ENCODE data around the gene RAD23B.
A peak's percentile ranks its signal among the peaks of the same experiment; 100 is the strongest.

Gene RAD23B

DNA sequence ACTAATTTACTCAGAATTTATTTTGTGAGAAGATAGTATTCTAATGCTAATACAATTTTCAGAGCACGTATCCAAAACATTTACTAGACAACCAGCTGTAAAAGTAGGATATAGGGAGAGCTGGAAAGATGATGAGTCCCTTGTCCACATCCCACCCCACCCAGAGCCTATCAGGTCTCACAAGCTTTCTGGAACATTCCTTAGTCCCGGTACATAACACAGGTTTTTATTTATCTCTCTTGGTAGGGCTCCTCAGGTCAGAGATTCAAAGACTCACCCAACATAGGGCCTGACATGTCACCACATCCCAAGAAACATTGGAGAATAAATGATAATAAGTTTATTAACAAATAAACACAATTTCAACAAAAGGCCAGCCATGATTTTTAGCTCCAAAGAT lies 13.8 kb upstream of the RAD23B start:
- DNase-seq (ENCODE audit: low spot score), result no peak

DNA sequence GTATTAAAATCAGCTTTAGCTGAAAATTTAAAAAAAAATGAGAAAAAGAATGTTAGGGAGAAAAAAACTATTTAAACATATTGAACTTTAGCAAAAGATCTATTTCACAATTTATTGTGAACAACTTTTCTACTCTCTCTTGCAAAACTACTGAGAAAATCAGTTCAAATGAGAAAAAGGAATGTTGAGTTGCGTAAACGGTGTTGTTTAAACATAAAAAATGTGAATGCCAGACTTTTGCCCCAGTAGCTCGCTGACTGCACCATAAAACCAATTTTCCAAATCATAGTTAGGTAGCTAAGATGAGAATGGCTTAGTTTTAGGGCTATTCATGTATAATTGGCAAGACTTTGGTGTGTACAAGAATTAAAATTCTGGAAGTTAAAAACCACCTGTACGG lies 13.4 kb upstream of the RAD23B start:
- DNase-seq (ENCODE audit: low spot score), result no peak

DNA sequence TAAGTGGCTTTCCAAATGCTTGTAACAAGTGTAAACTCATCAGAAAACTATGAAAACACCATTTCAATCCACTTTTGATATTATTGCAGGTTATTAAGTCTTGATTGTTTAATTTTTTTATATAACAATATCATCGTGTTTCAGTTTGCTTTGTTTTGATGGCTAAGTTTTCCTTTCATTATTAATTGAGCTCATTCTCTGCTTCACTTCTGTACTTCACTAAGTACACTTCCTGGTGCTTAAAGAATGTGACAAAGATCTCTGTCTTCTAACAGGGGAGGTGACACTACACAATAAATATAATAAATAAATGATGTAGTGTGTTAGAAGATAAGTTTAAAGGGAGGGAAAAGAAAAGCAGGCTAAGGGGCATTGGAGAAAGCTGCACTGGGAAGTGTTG lies 13.0 kb upstream of the RAD23B start:
- no peak for DNase-seq (ENCODE audit: low spot score)

DNA sequence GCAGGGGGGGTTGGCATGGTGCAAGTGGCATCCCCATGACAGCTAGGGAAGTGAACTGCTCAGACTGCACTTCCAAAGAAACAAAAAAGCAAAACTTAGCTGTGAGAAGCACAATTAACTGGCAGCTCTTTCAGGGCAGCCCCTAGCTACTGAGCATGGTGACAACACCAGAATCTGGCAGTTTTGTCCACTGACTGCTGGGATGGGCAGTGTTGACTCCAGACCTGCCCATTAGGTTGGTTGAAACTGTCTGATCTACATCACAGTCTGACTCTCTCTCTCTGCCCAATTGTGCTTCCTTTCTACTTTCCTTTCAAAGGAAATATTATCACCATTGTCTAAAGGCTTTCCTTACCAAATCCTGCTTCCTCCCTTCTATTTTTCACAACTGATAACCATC lies 12.5 kb upstream of the RAD23B start:
- DNase-seq (ENCODE audit: low spot score), result no peak

DNA sequence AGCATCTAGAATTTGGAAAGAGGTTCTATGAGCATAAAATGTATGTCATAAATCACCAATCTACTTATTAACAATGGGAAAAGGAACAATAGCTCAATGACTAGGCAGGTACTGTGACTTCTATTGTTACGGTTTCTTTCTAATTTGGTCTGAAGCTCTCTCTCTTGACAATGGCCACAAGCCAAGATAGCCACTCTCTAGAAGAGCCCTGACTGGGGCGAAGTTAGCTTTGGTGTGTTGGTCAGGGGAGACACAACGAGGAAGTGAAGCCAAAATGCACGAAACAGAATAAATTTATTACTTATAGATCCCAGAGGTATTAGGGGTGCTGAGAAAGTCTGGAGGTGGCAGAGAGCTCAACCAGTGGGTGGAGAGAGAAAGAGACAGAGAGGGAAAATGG lies 9.4 kb upstream of the RAD23B start:
- DNase-seq (ENCODE audit: low spot score), result no peak

DNA sequence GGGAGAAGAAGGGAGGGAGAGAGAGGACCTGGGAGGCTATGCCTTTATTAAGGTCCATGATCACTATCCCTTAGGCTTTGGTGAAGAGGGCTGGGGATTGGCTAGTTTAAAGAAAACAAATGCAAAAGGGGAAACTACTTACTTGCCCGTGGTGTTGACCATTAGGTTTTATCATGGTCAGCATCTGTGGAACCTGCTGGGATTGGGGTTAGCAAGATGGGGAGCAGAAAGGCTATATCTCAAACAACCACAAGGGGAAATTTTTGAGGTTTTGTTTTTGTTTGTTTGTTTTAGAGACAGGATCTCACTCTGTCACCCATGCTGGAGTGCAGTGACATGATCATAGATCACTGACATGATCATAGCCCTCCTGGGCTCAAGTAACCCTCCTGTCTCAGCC lies 9.0 kb upstream of the RAD23B start:
- DNase-seq (ENCODE audit: low spot score), result no peak

DNA sequence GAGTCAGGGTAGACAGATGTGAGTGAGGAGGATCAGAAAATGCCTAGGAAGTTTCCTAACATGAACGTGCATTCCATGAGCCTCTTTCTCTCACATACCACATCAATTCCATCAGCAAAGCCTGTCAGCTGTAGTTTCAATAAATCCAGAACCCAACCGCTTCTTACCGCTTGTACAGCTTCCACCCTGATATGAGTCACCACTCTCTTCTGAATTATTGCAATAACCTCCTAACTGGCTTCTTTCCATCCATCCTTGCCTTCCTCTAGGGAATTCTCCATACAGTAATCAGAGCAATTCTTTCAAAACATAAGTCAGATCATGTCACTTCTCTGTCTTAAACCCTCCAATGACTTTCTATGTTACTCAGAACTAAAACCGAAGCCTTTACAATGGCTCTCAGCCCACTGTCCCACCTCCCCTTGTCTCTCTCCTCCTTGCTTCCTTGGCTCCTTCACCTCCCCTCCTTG lies 8.1 kb upstream of the RAD23B start:
- no peak for DNase-seq (ENCODE audit: low spot score)

DNA sequence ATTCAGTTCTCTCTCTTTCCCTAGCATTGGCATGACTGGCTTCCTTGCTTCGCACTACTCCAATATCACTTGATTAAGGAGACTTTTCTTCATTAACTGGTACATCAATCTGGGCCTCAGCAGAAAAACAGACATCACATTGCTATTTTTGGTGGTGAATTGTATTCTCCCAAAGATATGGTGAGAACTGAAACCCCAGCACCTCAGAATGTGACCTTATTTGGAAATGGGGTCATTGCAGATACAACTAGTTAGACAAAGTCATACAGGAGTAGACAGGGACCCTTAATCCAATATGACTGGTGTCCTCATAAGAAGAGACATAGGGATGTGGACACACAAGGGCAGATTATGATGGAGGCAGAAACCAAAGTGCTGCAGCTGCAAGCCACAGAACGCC lies 7.5 kb upstream of the RAD23B start:
- DNase-seq (ENCODE audit: low spot score), result no peak

DNA sequence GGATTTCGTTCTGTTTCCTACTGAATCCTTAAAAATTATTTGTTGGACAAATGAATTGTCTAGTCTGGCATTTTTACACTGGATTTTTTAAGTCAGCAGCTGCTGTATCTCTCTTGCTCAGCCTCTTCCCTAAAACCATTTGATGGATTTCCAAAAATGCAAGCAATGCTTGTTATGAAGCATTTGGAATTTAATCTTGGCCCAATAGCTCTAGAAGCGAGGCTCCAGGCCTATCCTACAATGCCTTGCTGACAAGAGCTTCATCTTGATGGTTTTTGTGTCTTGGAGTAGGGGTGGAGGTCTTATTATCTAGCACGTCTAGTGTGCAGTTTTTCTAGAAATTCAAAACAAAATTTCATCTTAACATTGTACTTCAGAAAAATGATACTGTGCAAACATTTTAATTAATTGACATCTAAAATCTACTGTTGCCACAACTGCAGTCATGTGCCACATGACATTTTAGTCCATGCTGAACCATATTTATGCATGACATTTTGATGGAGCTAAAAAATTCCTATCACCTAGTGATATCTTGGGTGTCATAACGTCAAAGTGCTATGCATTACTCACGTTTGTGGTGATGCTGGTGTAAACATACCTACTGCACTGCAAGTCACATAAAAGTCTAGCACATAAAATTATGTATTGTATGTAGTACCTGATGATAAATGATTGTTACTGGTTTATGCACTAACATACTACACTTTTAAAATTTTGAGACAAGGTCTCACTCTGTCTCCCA lies 5.9 kb upstream of the RAD23B start:
- no peak for DNase-seq (ENCODE audit: low spot score)

DNA sequence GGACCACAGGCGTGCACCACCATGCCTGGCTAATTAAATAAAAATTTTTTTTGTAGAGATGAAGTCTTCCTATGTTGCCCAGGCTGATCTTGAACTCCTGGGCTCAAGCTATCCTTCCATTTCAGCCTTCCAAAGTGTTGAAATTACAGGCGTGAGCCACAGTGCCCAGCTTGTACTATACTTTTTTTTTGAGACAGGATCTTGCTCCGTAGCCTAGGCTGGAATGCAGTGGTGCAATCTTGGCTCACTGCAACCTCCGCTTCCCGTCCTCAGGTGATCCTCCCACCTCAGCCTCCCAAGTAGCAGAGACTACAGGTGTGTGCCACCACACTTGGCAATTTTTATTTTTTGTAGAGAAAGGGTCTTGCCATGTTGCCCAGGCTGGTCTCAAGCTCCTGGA lies 5.3 kb upstream of the RAD23B start:
- DNase-seq (ENCODE audit: low spot score), result no peak

DNA sequence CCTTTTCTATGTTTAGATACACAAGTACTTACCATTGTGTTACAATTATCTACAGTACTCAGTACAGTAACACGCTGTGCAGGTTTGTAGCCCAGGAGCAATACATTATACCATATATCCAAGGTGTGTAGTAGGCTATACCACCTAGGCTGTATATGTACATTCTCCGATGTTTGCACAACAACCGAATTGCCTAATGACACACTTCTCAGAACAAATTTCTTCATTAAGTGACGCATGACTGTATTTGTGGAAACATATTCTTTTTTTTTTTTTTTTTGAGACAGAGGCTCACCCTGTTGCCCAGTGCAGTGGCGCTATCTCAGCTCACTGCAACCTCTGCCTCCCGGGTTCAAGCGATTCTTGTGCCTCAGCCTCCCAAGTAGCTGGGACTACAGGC lies 4.0 kb upstream of the RAD23B start:
- DNase-seq (ENCODE audit: low spot score), result no peak

DNA sequence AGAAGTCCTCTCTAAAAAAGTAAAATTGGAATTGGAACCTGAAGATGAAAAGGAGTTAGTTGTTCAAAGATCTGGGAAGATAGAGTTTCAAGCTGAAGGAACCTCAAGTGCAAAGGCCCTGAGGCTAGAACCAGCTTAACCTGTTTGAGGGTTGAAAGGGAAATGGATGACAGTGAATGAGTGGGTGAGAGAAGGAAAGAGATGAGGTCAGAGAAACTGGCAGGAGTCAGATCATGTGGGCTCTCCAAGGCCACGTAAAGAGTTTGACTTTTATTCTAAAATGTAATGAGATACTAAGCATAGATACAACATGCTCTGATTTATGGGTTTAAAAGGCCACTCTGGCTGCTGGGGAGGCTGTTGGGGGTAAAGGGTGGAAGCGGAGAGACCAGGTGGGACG lies 2.5 kb upstream of the RAD23B start:
- no peak for DNase-seq (ENCODE audit: low spot score)

DNA sequence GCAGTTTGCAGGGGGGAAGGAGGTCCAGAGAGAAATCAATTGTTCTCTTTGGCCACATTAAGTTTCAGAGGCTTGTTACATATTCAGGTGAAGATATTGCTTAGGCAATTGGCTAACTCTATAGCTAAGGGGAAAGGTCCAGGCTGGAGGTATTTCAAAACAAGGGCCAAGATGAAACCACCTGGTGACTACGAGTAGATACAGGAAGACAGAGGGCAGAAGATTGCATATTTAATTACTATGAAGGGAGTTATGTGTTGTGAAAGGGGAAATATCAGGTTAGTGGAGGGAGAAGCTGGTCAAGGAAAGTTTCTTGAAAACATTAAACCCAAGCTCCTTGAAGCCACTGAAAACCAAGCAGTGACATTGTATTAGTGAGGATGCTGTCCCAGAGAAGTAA lies 1.9 kb upstream of the RAD23B start:
- no peak for DNase-seq (ENCODE audit: low spot score)

DNA sequence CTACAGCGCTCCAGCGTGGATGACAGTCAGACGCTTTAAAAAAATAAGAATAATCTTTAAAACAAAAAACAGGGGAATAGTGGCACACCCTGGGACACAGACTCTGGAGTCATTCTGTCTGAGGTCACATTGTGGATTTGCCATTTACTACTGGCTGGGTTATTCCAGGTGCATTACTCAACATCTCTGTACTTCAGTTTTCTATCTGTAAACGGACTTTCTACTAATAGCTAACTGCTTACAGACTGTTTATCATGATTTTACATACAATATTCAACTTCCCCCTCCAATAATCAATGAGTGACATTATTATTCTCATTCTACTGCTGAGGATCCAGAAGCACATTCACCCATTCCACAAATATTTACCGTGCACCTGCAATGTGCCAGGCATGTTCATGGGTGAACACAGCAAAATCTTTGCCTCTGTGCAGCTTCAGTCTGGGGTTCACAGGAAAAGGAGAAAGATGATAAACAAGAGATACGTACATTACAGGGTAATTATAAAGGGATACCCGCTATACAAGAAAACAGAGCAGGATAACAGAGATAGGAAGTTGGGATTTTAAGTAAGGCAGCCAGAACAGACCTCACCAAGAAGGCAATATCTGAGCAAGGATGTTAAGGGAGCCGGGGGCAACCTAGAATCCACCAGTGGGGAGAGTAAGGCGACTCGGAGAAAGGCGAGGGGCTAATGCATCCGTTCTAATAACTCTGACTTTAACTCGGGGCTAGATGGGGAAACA lies 984 bp upstream of the RAD23B start:
- peak; percentile 22 for DNase-seq (ENCODE audit: low spot score)

DNA sequence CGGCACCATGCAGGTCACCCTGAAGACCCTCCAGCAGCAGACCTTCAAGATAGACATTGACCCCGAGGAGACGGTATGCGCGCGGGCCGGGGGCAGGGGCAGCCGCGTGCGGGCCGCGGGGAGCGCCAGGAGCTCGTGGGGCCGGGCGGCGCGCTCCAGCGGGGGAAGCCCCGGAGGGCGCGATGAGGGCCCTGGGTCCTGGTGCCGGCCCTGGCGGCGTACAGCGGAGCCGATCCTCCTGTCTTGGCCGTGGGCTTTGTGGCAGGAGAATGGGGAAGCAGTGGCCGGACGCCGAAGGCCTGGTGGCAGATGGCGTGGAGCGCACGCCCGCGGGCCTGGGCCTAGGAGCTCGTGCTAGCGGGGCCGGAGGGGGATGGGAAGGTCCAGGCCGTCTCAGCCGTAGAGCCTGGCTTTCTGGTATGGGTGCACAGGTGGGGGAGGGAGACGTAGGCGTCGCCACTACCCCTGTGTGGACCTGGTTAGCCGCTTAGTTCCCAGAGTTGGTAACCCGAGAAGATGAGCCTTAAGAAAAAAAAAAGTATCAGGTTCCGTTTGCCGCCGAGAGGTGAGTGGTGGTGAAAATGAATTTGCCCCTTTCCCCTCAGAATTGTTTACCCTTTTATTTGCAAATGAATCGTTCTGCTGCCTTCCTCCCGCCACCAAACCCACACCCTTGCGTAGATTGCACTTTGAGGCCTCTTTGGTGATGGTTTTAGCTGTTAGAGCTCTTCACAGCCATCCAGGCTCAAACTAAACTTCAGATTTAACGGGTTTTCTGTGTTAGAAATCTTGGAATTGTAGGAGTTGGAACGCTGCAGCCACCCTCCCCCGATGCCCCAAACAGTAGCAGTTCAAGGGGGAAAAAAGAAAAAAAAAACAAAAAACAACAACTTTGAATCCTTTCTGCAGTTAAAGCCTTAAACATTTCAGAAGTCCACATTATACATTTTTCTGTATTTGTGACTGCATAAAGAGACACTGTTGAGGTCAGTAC lies 841 bp downstream of the RAD23B start:
- DNase-seq (ENCODE audit: low spot score), result peak; percentile 62

DNA sequence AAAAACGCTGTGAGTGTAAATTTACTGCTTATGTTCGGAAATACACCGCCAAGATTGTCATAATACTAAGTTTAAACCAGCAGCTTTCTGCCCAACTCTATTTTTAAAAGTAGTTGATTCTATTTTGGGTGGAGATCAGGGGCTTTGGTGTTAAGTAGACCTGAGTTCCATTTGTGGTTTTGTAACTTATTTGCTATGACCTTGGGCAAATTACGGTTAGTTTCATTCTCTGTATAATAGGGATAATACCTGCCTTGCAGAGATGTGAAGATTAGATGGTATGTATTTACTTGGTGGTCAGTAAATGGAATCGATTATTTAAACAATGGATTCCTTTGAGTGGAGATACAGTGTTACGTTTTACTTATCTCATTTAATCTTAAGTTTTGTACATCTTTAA lies 1.6 kb downstream of the RAD23B start:
- no peak for DNase-seq (ENCODE audit: low spot score)

DNA sequence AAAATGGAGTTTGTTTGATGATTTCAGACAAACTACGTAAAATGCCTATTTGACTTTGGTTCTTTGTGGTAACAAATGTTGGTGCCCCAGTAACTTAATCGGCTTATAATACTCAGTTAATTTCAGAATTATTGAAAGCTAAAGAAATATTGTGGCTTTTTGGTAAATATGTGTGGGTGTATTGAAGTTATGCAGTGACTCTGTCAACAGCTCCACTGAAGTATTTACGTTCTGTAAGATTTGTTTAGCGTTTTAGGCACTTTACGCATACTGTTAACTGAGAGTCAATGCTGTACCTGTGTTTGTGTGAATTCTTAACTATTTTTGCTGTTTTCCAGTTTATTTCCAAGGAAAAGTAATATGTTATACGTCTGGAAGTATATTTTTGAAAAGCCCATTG lies 2.2 kb downstream of the RAD23B start:
- DNase-seq (ENCODE audit: low spot score), result no peak

DNA sequence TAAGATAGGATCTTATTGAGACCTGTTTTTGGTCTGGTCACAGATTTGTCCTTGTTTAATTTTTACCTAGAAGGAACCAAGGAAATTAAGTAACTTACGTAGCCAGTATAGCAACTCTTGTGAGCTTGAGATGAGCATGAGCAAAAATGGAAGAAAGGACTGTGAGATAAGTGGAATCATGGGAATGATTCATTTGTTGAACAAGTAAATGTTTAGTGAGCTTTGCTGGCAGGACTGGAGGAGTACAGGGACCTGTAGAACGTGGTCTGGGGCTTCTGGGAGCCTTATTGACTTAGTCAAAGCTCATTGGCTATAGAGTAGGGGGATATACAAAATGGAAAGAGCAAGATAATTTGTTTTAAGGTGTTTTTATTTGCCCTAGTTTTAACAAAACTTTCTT lies 3.0 kb downstream of the RAD23B start:
- DNase-seq (ENCODE audit: low spot score), result no peak

DNA sequence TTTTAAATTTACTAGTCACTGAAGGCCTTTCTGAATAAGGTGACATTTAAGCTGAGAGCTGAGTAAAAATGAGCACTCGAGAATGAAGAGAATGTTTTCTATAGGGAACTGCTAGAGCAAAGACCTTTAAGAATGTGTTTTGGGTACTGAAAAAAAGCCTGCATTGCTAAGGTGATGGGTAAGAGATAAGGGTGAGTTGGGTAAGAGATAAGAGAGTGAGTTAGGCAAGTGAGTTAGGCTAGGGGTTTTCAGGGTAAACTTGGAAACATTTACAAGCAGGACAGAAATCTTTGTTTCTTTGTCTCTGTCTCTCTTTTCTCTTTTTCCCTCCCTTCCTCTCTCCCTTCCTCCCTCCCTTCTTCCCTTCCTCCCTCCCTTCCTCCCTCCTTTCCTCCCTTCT lies 5.6 kb downstream of the RAD23B start:
- no peak for DNase-seq (ENCODE audit: low spot score)

DNA sequence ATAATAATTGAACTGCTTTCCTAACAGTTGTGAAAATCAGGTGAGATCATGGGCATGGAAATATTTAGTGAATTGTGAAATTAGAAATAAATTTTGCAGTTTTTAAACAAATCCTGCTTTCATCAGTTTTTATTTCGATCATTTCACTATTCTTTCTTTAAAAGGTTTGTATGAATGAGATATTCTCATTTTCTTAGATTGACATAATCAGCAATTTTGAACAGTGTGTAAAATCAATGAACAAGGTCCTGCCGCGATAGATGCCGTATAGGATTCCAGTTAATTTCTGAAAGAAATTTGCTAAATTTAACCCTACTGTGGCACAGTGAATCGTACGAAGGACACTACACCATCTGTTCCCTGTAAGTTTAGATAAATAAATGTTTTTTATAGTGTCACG lies 7.5 kb downstream of the RAD23B start:
- DNase-seq (ENCODE audit: low spot score), result no peak

DNA sequence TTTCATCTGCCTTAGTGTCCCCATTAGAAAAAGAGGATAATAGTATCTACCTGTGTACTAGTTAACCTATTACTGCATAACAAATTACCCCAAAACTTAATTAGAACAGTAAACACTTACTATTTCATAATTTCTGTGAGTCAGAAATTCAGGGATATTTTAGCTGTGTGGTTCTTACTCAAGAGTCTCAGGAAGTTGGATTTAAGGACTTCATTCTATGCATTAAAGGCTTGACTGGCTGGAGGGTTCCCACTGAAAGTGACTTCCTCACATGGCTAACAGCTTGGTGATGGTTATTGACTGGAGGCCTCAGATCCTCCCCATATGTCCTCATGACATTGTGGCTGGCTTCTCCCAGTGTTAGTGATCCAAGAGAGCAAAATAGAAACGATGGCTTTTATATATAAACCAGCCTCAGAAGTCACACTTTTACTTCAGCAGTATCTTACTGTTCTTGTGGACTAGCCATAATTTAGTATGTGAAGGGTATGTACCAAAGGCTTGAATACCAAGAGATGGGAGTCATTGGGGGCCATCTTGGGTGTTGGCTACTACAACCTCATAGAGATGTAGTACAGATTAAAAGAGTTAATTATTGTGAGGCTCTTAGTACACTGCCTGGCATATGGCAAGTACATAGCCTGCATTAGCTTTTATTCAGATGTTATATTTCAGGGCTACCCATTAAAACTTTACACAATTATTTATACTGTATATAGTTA lies 9.9 kb downstream of the RAD23B start:
- no peak for DNase-seq (ENCODE audit: low spot score)

DNA sequence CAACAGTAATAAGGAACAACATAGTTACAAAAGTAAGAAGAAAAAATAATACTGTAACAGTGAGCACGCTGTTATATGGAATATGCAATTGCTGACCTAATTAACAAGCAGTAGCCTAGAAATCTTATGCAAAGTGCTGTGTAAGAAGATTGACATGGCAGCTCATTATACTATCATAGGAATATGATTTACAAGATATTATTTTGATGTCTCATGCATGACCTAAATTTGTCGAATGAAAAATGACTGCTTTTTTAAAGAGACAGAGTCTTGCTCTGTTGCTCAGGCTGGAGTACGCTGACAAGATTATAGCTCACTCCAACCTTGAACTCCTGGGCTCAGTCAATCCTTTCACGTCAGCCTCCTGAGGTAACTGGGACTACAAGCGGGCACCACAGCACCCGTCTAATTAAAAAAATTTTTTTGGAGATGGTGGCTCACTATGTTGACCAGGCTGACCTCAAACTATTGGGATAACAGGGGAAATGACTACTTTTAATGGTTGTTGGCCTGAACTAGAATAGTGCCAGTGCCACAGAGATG lies 10.5 kb downstream of the RAD23B start:
- DNase-seq (ENCODE audit: low spot score), result no peak
